Natural killer cell treated with Interleukin-12 subunit alpha and Interleukin-12 subunit beta and Interleukin-15 and Interleukin-18, amount 100 ng/mL, for 72 hours (primary cell): ENCODE results near the gene KIF6. TPM values are rescaled to one million over a fixed set of nuclear protein-coding genes. Genes with fewer than 3 reads are reported as not detected.

Source experiments
- ATAC-seq, 2 donors: fragments of 150-1000 bp; cut with Tn5 transposase in 1 of 2; sonication (Bioruptor Pico), chemical (Tn5 transposase) in 1 of 2; 2 replicates each; pipeline ENCODE4 v1.10.0; 2021
- DNase-seq: peaks from one replicate; pipeline ENCODE4 v3.0.0; 2022; ENCODE audit warnings: low spot score
- H3K27ac Mint-ChIP-seq, 2 donors: 1 replicate in 1 of 2; 2 replicates in 1 of 2; pipeline ENCODE4 v1.8.0; 2022; ENCODE audit warnings: mixed read lengths in 2 of 2, mild to moderate bottlenecking in 1 of 2, moderate library complexity in 1 of 2
- H3K27me3 Mint-ChIP-seq, 2 donors: 1 replicate in 1 of 2; 2 replicates in 1 of 2; pipeline ENCODE4 v1.8.0; 2022; ENCODE audit warnings: mixed read lengths in 2 of 2
- H3K36me3 Mint-ChIP-seq: one replicate; pipeline ENCODE4 v1.8.0; 2022; ENCODE audit warnings: mixed read lengths
- H3K4me1 Mint-ChIP-seq, 2 donors: 1 replicate in 1 of 2; 2 replicates in 1 of 2; pipeline ENCODE4 v1.8.0; 2022; ENCODE audit warnings: low read depth in 2 of 2, mixed read lengths in 2 of 2, mild to moderate bottlenecking in 1 of 2
- H3K4me3 Mint-ChIP-seq: one replicate; pipeline ENCODE4 v1.8.0; 2022; ENCODE audit warnings: mixed read lengths
- H3K9me3 Mint-ChIP-seq: 2 replicates; pipeline ENCODE4 v1.8.0; 2022; ENCODE audit warnings: mixed read lengths
- total RNA-seq, 2 donors: library from RNA; stranded (reverse); gene quantifications; one replicate each; pipeline ENCODE4 v1.2.3, GENCODE V29; 2022

The KIF6 gene
- total RNA-seq, 2 donors from 2014 or later: not detected

DNA sequence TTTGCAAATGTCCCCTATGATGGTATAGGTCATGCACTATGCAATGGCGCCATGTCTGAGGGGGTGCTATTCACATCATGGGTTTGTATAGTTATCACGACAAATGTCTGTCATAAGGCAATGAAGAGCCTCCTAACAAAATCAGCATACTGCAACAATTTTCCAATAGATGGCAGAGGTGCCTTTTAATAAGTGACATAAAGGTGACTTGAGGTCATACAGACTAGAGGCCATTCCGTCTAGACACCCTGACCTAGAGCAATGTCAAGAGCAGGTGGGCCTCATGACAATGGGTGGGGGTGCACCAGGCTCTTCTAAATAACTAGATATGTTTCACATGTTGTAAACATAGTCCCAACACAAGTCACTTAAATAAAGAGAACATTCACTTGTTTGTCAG is 107.7 kb downstream of the KIF6 start:
- DNase-seq: no peak
- H3K36me3 Mint-ChIP-seq: no peaks in the 10 kb centered on the region
- no peak overlapping the region for H3K4me3 Mint-ChIP-seq
- ATAC-seq: no peak
- no peaks in the 10 kb centered on the region for H3K4me1 Mint-ChIP-seq
- H3K27ac Mint-ChIP-seq: no peak overlapping the region
- no peaks in the 10 kb centered on the region for H3K9me3 Mint-ChIP-seq
- peaks cover 10 to 13% of the 10 kb centered on the region in 2 donors for H3K27me3 Mint-ChIP-seq

DNA sequence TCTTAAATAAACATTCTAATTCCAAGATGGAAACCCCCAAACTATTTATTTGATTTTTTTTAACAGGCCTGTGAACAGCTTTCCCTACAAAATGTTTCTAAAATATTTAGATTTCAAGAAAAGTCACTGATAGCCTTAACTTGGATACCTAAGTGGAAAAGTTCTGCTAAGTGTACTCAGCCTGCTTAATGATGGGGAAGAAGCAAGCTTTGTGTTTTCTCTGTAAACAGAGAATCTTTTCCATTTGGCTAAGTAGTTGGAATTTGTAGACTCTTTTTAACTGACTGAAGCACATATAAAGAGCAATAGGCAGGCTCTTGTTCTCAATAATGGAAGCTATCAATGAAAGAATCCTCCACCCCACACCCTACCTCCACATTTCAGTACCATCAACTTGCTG is 108.2 kb downstream of the KIF6 start:
- no peak for DNase-seq
- no peak overlapping the region for H3K4me3 Mint-ChIP-seq
- no peaks in the 10 kb centered on the region for H3K36me3 Mint-ChIP-seq
- no peak for ATAC-seq
- H3K27ac Mint-ChIP-seq: no peak overlapping the region
- H3K27me3 Mint-ChIP-seq: peaks cover 10 to 13% of the 10 kb centered on the region in 2 donors
- no peaks in the 10 kb centered on the region for H3K4me1 Mint-ChIP-seq
- no peaks in the 10 kb centered on the region for H3K9me3 Mint-ChIP-seq

GRCh38 chr6:39615622-39616021 is 109.6 kb downstream of the KIF6 start:
- Mint-ChIP-seq H3K27me3 (peaks cover 10 to 13% of the 10 kb centered on the region in 2 donors), H3K4me3 (no peak overlapping the region), H3K36me3 (no peaks in the 10 kb centered on the region), H3K4me1 (no peaks in the 10 kb centered on the region), H3K27ac (no peak overlapping the region), H3K9me3 (no peaks in the 10 kb centered on the region)
- DNase-seq (no peak), ATAC-seq (no peak)

DNA sequence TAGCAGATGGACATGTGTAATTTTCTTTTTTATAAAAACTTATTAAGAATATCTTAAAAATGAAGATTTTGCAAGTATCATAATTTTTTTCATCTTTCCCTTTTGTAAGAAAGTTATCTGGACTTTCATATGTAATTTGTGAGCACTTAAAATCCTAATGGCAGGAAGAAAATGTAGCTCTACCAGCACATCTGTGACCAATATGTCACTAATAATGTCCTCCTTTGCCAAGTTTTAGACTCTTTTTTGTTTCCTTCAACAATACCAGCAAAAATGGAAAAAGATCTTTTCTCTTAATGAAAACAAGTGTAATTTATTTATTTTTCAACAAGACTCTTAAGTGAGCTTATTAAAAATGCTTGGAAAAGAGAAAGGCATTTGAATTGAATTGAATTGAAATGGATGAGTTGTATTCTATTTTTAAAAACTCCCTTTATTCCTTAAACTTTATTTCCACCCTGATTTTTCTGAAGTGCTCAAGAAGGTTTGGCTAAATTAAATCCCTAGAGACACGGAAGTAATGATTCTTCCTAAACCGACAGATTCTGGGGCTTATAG is 110.7 kb downstream of the KIF6 start:
- Mint-ChIP-seq H3K36me3 (no peaks in the 10 kb centered on the region), H3K4me3 (no peak overlapping the region), H3K9me3 (no peaks in the 10 kb centered on the region), H3K4me1 (no peaks in the 10 kb centered on the region), H3K27ac (no peak overlapping the region), H3K27me3 (peaks cover 12 to 13% of the 10 kb centered on the region in 2 donors)
- ATAC-seq (no peak), DNase-seq (no peak)

DNA sequence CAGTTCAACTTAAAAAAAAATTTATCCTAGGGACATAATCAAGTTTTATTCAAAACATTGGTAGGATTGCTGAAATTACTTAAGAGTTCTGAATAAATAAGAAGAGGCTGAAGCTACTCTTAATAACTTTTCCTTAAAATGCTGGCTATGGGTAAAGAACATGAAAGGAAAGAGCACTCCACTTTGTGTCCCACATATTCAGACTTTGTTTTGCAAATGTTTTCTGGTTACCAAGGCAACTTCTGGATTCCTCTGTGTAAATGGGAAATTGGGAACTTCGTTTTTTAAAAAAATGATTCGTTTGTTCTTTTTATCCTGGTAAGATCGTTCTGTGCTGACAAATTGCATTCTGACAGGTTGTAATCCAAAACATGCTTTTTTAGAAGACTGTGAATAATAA is 115.0 kb downstream of the KIF6 start:
- peaks cover 16 to 34% of the 10 kb centered on the region in 2 donors for H3K27me3 Mint-ChIP-seq
- DNase-seq (no peak), ATAC-seq (no peak)
- no peaks in the 10 kb centered on the region for H3K36me3 Mint-ChIP-seq
- no peaks in the 10 kb centered on the region for H3K4me1 Mint-ChIP-seq
- H3K27ac Mint-ChIP-seq: no peak overlapping the region
- H3K9me3 Mint-ChIP-seq: no peaks in the 10 kb centered on the region
- H3K4me3 Mint-ChIP-seq: no peak overlapping the region

- no peaks in the 10 kb centered on the region for H3K36me3 Mint-ChIP-seq
- no peaks in the 10 kb centered on the region for H3K9me3 Mint-ChIP-seq
- H3K27ac Mint-ChIP-seq: no peak overlapping the region
- H3K4me3 Mint-ChIP-seq: no peak overlapping the region
- peaks cover 20 to 32% of the 10 kb centered on the region in 2 donors for H3K27me3 Mint-ChIP-seq
- DNase-seq (no peak), ATAC-seq (no peak)
- no peaks in the 10 kb centered on the region for H3K4me1 Mint-ChIP-seq
Measured at GRCh38 chr6:39608652-39609345, 116.4 kb downstream of the KIF6 start.

DNA sequence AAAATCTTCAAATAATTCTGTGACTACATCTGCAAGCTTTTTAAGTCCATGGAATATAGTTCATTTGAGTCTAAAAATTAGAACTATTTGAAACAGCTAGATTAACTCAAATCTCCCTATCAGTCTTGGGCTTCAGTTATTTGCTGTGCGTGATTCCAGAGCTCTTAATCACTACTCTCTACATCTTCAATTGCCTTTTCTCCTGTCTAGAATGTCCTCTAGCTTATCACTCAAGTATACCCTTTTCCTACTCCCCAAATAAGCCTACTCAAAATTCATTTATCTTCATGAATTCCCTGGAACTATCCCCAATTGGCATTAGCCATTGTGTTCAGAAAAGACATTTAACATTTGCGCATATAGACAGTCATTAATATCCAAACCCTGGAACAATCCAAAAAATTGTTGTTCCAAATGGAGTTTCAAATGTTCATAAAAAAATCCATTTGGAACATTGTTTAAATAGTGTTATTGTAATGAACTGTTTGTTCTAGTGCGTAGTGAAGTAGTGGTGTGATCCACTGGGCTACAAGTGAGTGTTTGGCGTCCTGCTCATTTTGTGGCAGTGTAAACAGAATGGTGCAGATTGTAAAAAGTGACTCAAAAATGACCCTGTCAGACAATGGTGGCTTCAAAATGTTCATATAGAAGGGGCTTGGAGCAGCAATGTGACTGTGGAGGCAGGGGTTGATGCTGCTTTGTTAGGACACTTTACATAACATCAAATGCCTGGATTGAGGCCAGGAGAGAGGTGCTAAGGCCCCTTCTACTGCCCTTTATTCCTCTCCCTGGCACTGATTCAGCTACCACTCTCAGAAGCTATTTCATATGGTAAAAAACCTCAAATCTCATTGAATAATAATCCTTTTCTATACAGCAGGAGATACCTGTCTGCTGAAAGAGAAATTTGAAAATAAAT is 122.3 kb downstream of the KIF6 start:
- Mint-ChIP-seq H3K4me3 (no peak overlapping the region), H3K4me1 (no peaks in the 10 kb centered on the region), H3K27me3 (peaks cover 27 to 57% of the 10 kb centered on the region in 2 donors), H3K36me3 (no peaks in the 10 kb centered on the region), H3K9me3 (no peaks in the 10 kb centered on the region), H3K27ac (no peak overlapping the region)
- ATAC-seq (no peak), DNase-seq (no peak)

GRCh38 chr6:39599973-39600372 is 125.2 kb downstream of the KIF6 start:
- ATAC-seq: no peak
- no peaks in the 10 kb centered on the region for H3K36me3 Mint-ChIP-seq

GRCh38 chr6:39599341-39599740 is 125.9 kb downstream of the KIF6 start:
- Mint-ChIP-seq H3K36me3 (no peaks in the 10 kb centered on the region), H3K27ac (no peak overlapping the region), H3K4me1 (no peaks in the 10 kb centered on the region), H3K27me3 (peaks cover 29 to 52% of the 10 kb centered on the region in 2 donors), H3K4me3 (no peak overlapping the region), H3K9me3 (no peaks in the 10 kb centered on the region)
- ATAC-seq (no peak), DNase-seq (no peak)

More at GRCh38 chr6:39599973-39600372, 125.2 kb downstream of the KIF6 start:
- Mint-ChIP-seq H3K27ac (no peak overlapping the region), H3K4me1 (no peaks in the 10 kb centered on the region), H3K4me3 (no peak overlapping the region), H3K9me3 (no peaks in the 10 kb centered on the region), H3K27me3 (peaks cover 28 to 52% of the 10 kb centered on the region in 2 donors)
- DNase-seq: no peak

DNA sequence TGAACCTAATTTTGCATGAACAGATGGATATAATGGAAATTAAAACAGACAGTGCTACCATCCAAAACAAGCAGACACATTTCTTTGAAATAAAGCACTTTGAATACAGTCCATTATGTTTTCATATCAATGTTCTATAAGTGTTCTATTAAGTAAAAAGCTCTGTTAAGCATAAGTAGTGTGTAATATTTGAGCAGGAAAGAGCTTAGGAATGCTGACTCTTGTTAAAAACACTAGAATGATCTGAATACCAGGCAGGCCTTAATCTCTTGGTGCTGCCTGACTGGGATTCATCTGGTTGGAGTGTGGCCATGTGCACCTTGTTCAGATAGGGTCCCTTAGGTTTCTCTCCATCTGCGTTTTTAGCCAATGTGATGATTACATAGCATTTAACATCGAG is 130.9 kb downstream of the KIF6 start:
- H3K9me3 Mint-ChIP-seq: no peaks in the 10 kb centered on the region

DNA sequence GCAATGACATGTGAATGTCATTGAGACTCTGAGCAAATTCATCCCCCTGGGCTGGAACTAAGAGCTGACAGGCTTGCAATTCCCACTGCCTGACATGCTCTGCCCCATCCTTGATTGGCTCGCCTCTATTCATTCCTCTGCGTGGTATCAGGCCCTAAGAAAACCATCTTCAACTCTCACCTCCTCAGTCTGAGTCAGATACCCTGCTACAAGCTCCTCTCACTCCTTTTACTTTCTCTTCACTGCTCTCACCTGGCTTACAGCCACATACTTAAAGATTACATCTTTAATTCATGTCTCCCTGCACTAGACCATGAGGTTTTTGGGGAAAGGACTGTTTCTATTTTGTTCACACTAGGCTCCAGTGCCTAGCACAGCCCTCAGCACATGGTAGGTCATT is 131.6 kb downstream of the KIF6 start:
- H3K4me1 Mint-ChIP-seq: no peaks in the 10 kb centered on the region
- H3K27ac Mint-ChIP-seq: no peak overlapping the region
- no peak overlapping the region for H3K4me3 Mint-ChIP-seq
- ATAC-seq (no peak), DNase-seq (no peak)
- H3K27me3 Mint-ChIP-seq: peaks cover 20 to 24% of the 10 kb centered on the region in 2 donors
- H3K9me3 Mint-ChIP-seq: no peaks in the 10 kb centered on the region
- H3K36me3 Mint-ChIP-seq: no peaks in the 10 kb centered on the region

More for the DNA sequence above, 130.9 kb downstream of the KIF6 start:
- H3K27ac Mint-ChIP-seq: no peak overlapping the region
- DNase-seq (no peak), ATAC-seq (no peak)
- no peak overlapping the region for H3K4me3 Mint-ChIP-seq
- H3K27me3 Mint-ChIP-seq: peaks cover 20 to 24% of the 10 kb centered on the region in 2 donors
- no peaks in the 10 kb centered on the region for H3K36me3 Mint-ChIP-seq
- H3K4me1 Mint-ChIP-seq: no peaks in the 10 kb centered on the region

- DNase-seq (no peak), ATAC-seq (no peak)
- Mint-ChIP-seq H3K9me3 (no peaks in the 10 kb centered on the region), H3K36me3 (no peaks in the 10 kb centered on the region), H3K4me1 (no peaks in the 10 kb centered on the region), H3K27me3 (peaks cover 18 to 20% of the 10 kb centered on the region in 2 donors), H3K4me3 (no peak overlapping the region), H3K27ac (no peak overlapping the region)
Measured at GRCh38 chr6:39590871-39591393, 134.3 kb downstream of the KIF6 start.

GRCh38 chr6:39587080-39587479 is 138.1 kb downstream of the KIF6 start:
- no peak overlapping the region for H3K27ac Mint-ChIP-seq
- no peaks in the 10 kb centered on the region for H3K4me1 Mint-ChIP-seq
- no peak overlapping the region for H3K4me3 Mint-ChIP-seq
- H3K36me3 Mint-ChIP-seq: no peaks in the 10 kb centered on the region
- no peaks in the 10 kb centered on the region for H3K9me3 Mint-ChIP-seq
- DNase-seq: no peak
- no peak for ATAC-seq
- H3K27me3 Mint-ChIP-seq: peaks cover 8 to 16% of the 10 kb centered on the region in 2 donors

DNA sequence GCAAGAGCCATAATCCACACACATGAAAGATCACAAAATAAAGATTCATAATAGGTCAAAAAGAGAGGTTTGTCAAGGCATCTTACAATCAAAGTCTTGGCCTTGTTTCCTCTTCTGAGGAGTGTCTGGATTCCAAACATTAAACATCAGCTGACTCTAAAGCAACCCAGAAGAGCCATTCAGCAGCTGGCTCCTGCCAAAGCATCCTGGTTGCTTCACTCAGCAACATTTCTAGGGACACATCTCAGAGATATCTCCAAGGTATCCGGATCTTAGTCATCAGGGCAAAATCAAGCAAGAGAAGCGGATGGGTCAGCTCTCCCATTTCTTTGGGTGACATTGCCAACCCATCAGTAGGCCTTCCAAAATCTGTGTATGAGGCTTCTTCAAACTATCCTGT is 139.6 kb downstream of the KIF6 start:
- Mint-ChIP-seq H3K36me3 (no peaks in the 10 kb centered on the region), H3K4me1 (no peaks in the 10 kb centered on the region), H3K27ac (no peak overlapping the region), H3K9me3 (no peaks in the 10 kb centered on the region), H3K4me3 (no peak overlapping the region), H3K27me3 (peaks cover 6 to 16% of the 10 kb centered on the region in 2 donors)
- DNase-seq: no peak
- no peak for ATAC-seq
